Breast epithelium (tissue), 3 donors: ENCODE results near the gene CAMTA1.

ENCODE experiments used
- POLR2A ChIP-seq: fragments of 450-650 bp; IDR thresholded peaks from one replicate; pipeline ENCODE4 v1.6.1; 2016; ENCODE audit warnings: antibody characterized with exemption, mild to moderate bottlenecking, moderate library complexity
- POLR2AphosphoS5 ChIP-seq, 3 donors: sonication (generic); formaldehyde crosslinking; IDR thresholded peaks; one replicate each; pipeline ENCODE4 v1.6.1; 2017; ENCODE audit warnings: antibody characterized with exemption in 3 of 3
- TF ChIP-seq, protein P1 (sequence below), 3 donors: fragments of 450-650 bp; IDR thresholded peaks; one replicate each; pipeline ENCODE4 v1.5.1; 2016 to 2017; ENCODE audit warnings: antibody characterized with exemption in 3 of 3, mild to moderate bottlenecking in 3 of 3, moderate library complexity in 3 of 3

DNA sequence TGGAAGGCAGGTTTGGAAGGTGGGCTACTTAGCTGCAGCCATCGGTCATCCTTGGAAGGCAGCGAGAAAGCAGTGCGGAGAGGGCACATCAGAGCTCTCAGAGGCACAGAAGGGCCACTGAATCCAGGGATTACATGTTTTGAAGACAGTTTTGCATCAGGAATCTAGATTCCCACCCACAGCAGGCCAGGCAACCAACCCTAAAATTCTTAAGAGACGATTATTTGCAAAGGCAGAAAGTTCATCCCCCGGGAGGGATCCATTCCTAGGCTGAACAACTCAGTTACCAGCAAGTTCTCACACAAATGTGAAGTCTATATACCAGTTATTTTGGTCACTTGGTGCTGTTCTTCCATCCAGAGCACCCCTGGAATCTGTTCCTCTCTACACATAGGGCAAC, 528.6 kb downstream of the CAMTA1 start:
- TF ChIP-seq POLR2A, result no peak
- TF ChIP-seq, protein P1, sequence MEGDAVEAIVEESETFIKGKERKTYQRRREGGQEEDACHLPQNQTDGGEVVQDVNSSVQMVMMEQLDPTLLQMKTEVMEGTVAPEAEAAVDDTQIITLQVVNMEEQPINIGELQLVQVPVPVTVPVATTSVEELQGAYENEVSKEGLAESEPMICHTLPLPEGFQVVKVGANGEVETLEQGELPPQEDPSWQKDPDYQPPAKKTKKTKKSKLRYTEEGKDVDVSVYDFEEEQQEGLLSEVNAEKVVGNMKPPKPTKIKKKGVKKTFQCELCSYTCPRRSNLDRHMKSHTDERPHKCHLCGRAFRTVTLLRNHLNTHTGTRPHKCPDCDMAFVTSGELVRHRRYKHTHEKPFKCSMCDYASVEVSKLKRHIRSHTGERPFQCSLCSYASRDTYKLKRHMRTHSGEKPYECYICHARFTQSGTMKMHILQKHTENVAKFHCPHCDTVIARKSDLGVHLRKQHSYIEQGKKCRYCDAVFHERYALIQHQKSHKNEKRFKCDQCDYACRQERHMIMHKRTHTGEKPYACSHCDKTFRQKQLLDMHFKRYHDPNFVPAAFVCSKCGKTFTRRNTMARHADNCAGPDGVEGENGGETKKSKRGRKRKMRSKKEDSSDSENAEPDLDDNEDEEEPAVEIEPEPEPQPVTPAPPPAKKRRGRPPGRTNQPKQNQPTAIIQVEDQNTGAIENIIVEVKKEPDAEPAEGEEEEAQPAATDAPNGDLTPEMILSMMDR (IDR thresholded peaks at IDR 0.05), result no peak
- TF ChIP-seq POLR2AphosphoS5 (IDR thresholded peaks at IDR 0.05), result no peak
